ENCODE data around the gene ROR1.

The ROR1 gene

DNA sequence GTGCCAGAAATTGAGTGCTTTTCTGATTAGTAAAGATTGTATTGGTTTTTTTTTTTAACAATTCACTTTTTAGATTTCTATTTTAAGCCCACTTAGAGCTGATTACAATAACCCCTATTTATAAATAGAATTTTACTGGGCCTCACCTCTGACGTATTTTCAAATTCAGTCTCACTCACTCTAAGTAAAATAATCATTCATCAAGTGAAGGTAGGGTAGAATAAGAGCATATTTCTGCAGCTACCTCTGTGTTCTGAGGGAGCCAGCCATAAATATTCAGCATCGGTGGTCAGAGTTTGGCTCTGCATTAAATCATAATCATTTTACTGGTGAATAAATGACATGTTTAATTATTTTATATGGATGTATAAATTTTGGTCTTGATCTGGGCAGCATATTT is 333.8 kb downstream of the ROR1 start:
- H3K4me3 Mint-ChIP-seq, result no peak overlapping the region
- H3K27me3 Mint-ChIP-seq, result no peaks in the 10 kb centered on the region
- no peaks in the 10 kb centered on the region for H3K9me3 Mint-ChIP-seq
- no peaks in the 10 kb centered on the region for H3K36me3 Mint-ChIP-seq (ENCODE audit: low read depth)
- no peaks in the 10 kb centered on the region for H3K4me1 Mint-ChIP-seq (ENCODE audit: low read depth)
- no peak overlapping the region for H3K27ac Mint-ChIP-seq

DNA sequence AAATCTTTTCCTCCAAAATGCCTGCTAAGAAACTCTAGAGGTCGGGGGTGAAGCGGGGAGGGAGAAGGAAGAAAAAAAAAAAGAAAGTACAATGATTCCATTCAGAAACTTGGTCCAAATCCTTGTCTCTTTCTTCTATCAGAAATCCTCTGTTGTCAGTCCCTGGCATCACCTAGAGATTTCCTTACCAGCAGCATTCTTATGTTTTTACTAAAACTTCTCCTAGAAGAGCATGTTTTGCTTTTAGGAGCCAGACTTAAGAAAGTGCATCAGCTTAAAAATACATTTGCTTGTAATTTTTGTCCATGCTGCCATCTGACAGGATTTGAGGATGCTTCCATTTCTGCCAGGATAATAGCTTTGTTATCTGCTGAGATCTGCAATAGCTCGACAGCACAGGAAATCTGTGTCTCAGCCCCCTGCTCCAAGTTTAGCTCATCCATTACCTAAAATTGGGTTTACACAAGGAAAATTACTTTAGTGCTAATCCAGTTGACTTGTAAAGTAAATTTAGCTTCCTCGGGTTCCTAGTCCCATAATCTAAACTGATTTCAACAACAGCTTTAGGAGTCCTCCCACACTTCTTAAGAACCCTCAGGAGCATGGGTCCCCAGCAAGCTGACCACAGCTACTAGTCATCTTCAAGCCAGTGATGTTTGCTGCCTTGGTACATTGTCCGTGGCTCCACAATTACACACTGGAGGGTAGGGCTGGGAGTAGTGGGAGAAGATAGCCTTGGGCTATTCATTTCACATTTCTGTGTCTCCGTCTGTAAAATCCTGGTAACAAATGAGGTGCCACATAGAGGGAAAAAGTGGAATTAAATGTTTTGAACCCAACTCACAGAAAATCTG is 337.3 kb downstream of the ROR1 start:
- Mint-ChIP-seq H3K9me3 (no peaks in the 10 kb centered on the region), H3K27ac (no peak overlapping the region), H3K36me3 (ENCODE audit: low read depth) (no peaks in the 10 kb centered on the region), H3K4me3 (no peak overlapping the region), H3K27me3 (no peaks in the 10 kb centered on the region), H3K4me1 (ENCODE audit: low read depth) (no peaks in the 10 kb centered on the region)

DNA sequence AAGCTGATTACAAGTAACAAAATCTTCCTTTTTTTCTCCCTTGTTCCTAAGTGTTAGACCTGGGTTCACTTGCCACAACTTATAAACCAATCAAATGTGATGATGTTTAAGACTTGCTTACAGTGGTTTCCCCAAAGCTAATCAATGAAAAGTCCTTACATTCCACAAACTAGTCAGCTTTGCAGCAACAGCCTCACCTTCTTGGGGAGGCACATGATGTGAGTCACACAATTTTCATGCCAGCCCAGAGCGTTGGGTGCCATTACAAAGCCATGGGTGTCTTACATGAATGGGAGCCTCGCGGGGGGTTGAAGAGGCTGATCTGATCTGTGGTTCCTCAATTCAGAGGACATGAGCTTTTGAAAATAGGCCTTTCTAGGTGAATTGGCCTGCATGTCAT is 338.0 kb downstream of the ROR1 start:
- H3K9me3 Mint-ChIP-seq, result no peaks in the 10 kb centered on the region
- H3K36me3 Mint-ChIP-seq (ENCODE audit: low read depth), result no peaks in the 10 kb centered on the region
- no peak overlapping the region for H3K27ac Mint-ChIP-seq
- H3K27me3 Mint-ChIP-seq, result no peaks in the 10 kb centered on the region
- H3K4me1 Mint-ChIP-seq (ENCODE audit: low read depth), result no peaks in the 10 kb centered on the region
- no peak overlapping the region for H3K4me3 Mint-ChIP-seq

DNA sequence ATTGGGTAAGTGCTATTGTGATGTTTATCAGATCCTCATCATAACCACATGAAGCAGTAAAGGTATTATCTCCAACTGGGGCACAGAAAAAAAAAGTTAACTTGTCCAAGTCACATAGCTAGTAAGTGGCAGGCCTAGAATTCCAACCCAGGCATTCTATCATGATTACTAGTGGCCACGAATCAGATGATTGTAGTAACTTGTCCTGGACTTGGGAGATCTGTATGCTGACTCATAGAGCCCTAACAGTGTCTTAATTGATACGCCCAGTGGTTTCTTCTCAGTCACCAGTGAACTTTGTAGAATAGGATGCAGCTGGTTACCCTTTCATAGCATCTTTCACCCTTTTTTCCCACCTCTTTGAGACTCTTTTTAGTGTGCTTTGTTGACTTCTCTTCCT is 338.5 kb downstream of the ROR1 start:
- H3K4me1 Mint-ChIP-seq (ENCODE audit: low read depth), result no peaks in the 10 kb centered on the region
- H3K4me3 Mint-ChIP-seq, result no peak overlapping the region
- no peak overlapping the region for H3K27ac Mint-ChIP-seq
- H3K9me3 Mint-ChIP-seq, result no peaks in the 10 kb centered on the region
- no peaks in the 10 kb centered on the region for H3K36me3 Mint-ChIP-seq (ENCODE audit: low read depth)
- H3K27me3 Mint-ChIP-seq, result no peaks in the 10 kb centered on the region

DNA sequence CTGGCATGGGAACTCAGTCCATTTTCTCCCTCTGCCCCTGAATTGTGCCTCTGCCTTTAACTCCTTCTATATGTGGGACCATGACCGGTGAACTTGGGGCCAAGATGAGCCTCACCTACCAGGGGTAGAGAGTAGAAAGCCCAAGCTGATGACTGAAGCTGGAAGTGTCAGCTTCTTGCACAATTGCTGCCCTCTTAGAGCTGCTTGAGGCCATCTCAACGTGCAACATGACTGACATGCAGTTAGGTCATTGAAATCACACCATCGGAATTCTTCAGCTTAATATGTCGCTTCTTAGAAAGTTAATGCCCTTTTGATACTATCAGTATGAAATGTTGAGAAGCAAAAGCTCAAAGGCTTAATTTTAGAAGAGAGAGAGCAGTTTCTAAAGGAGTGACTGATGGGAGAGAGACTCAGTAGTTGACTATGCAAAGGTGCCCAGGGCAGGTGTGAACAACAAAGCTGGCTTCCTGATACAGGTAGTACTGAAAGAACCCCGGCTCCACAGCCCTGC is 340.3 kb downstream of the ROR1 start:
- Mint-ChIP-seq H3K27me3 (peaks cover 5% of the 10 kb centered on the region), H3K36me3 (ENCODE audit: low read depth) (no peaks in the 10 kb centered on the region), H3K4me3 (no peak overlapping the region), H3K27ac (no peak overlapping the region), H3K4me1 (ENCODE audit: low read depth) (no peaks in the 10 kb centered on the region), H3K9me3 (no peaks in the 10 kb centered on the region)

DNA sequence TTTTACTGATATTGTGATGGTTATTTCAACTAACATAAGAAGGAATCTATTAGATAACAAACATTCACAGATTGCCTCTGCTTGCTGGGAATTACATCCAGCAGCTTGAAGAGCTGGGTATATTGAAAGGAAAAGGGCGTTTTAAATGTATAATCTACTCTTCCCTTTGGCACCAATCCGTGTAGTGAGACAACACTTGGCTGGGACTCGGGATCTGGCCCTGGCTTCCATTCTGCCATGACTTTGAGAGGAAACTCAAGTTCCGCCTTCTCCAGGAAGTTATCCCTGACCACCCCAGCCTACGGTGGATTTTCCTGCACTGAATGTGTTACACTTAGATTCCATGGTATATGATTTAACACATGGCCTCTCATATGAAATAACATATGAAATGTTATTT is 342.7 kb downstream of the ROR1 start:
- H3K27me3 Mint-ChIP-seq, result peaks cover 5% of the 10 kb centered on the region
- H3K27ac Mint-ChIP-seq, result no peak overlapping the region
- no peaks in the 10 kb centered on the region for H3K36me3 Mint-ChIP-seq (ENCODE audit: low read depth)
- no peaks in the 10 kb centered on the region for H3K4me1 Mint-ChIP-seq (ENCODE audit: low read depth)
- no peak overlapping the region for H3K4me3 Mint-ChIP-seq
- H3K9me3 Mint-ChIP-seq, result no peaks in the 10 kb centered on the region

DNA sequence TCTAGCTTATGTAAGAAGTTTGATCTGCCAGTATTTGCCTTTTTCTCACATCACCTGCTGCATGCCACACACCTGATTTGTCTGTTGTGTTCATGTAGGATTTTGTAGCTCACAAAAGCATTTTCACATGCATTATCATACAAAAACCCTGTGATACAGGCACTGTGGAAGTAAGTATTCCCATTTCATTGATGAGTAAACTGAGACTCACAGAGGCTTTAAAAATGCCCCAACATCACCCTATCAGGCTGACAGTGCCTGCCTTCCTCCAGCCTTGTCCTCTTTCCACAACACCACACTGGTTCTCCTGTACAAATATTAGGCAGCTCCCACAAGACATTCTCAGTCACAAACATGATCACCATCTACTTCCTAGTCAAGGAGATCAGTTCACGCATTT is 343.7 kb downstream of the ROR1 start:
- Mint-ChIP-seq H3K27ac (no peak overlapping the region), H3K27me3 (peaks cover 7% of the 10 kb centered on the region), H3K9me3 (no peaks in the 10 kb centered on the region), H3K36me3 (ENCODE audit: low read depth) (no peaks in the 10 kb centered on the region), H3K4me1 (ENCODE audit: low read depth) (no peaks in the 10 kb centered on the region), H3K4me3 (no peak overlapping the region)

DNA sequence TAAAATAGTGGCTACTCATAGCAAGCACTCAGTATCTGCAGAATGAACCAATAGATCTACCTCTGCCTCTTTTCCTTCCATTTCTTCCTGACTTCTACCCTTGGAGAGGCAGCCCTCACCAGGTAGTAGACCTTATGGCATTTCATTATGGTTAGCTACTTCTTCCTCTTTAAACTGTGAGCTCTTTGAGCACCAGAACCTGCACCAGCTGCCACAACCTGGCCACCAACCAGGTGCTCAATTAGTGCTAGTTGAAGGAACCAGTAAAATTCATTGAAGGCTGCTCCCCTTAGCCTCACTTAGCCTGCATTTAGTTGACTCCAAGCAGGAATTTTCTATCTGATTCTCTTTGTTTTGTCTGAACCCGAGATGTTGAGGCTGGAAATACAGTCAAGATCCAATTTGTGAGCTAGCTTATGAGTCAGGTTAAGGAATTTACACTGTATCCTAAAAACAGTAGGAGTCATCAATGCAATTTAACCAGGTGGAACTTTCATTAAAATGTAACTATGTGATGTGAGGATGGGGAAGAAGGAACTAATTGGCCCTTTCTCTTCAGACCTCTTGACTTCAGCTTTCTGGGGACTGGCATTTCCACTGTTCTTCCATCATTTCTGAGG is 348.1 kb downstream of the ROR1 start:
- H3K4me1 Mint-ChIP-seq (ENCODE audit: low read depth), result no peaks in the 10 kb centered on the region
- no peak overlapping the region for H3K4me3 Mint-ChIP-seq
- peaks cover 12% of the 10 kb centered on the region for H3K27me3 Mint-ChIP-seq

DNA sequence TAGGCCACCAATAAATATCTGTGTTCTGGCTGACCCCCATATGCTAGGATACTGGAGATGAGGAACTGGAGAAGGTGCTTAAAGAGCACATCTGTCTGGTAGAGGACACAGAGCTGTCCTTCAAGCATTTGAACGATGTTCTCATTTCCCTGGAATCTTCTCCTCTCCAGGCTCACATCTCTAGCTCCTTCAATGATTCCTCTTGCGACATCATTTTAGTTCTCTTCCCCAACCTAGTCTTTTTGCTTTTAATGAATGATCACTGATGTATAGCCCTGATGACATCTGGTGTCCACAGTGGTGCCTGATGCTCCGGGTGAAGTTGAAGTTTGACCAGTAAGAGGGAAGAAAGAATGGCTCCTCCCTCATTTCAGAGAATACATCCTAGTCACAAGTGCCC is 348.8 kb downstream of the ROR1 start:
- Mint-ChIP-seq H3K27ac (no peak overlapping the region), H3K27me3 (peaks cover 9% of the 10 kb centered on the region), H3K4me3 (no peak overlapping the region), H3K4me1 (ENCODE audit: low read depth) (no peaks in the 10 kb centered on the region), H3K36me3 (ENCODE audit: low read depth) (no peaks in the 10 kb centered on the region), H3K9me3 (no peaks in the 10 kb centered on the region)

More for the DNA sequence above, 348.1 kb downstream of the ROR1 start:
- H3K9me3 Mint-ChIP-seq, result no peaks in the 10 kb centered on the region
- no peaks in the 10 kb centered on the region for H3K36me3 Mint-ChIP-seq (ENCODE audit: low read depth)
- no peak overlapping the region for H3K27ac Mint-ChIP-seq

DNA sequence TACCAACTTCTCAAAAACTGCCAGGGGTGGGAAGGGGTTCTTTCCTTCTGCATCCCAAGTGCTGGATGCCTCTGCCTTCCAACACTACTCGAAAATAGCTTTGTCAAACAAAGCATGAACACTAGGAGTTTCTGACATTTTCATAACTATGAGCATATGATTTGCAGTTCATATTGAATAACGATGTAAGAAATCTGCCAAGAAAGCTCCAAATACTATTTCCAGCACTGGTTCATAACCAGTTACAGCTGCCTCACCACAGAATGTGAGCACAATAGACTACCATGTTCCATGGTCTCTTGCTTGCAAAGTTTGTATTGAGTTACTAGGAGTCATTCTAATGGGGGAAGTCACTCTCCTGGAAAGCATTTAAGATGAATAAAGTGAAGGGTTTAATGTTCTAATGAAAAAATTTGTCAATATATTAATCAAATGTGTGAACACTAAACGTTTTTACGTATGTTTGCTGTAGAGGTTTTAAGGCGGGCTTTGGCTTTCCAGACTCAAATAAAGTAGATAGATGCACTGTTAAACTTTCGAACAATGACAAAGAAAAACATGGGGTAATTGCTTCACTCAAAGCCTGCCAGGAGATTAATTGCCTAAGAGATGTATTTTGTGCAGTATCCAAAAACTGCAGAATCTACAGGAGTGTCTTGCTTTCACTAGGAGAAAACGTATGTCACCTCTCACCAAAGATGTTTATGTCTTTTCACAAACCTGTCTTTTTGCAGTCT is 351.1 kb downstream of the ROR1 start:
- no peaks in the 10 kb centered on the region for H3K4me1 Mint-ChIP-seq (ENCODE audit: low read depth)
- H3K27me3 Mint-ChIP-seq, result peaks cover 7% of the 10 kb centered on the region
- H3K4me3 Mint-ChIP-seq, result no peak overlapping the region
- no peaks in the 10 kb centered on the region for H3K36me3 Mint-ChIP-seq (ENCODE audit: low read depth)
- no peaks in the 10 kb centered on the region for H3K9me3 Mint-ChIP-seq
- H3K27ac Mint-ChIP-seq, result no peak overlapping the region

DNA sequence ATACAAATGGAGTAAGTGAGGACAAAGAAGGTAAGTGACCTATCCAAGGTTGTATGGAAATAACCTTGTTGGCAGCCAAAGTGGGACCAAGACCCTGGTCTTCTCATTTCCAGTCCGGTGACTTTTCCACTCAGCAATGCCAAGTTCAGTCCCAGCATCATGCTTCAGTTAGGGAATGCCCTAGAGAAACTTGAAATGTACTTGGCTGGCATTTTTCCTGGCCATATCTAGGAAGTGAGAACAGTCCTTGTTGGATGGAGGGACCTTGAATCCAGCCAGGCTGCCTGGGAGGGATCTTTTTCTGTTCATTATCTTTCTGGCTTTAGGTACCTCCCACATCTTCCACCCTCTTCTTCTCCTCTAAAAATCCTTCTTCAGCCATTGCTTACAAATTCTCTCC is 352.8 kb downstream of the ROR1 start:
- no peaks in the 10 kb centered on the region for H3K36me3 Mint-ChIP-seq (ENCODE audit: low read depth)

DNA sequence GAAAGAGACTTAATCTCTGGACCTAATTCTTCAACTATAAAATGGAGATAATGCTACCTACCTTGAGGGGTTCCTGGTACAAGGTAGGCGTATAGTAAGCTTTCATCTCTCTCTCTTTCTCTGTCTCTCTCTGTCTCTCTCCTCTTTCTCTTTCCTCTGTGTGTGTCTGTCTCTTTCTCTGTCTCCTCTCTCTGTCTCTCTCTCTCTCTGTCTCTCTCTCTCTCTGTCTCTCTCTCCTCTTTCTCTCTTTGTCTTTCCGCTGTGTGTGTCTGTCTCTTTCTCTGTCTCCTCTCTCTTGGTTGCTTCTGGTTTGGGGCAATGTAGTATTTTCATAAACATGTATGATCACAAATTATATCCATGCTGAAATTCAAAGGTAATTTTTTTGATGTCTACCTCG is 353.5 kb downstream of the ROR1 start:
- H3K4me1 Mint-ChIP-seq (ENCODE audit: low read depth), result no peaks in the 10 kb centered on the region
- no peak overlapping the region for H3K27ac Mint-ChIP-seq
- H3K9me3 Mint-ChIP-seq, result no peaks in the 10 kb centered on the region
- no peak overlapping the region for H3K4me3 Mint-ChIP-seq
- H3K27me3 Mint-ChIP-seq, result peaks cover 5% of the 10 kb centered on the region
- H3K36me3 Mint-ChIP-seq (ENCODE audit: low read depth), result no peaks in the 10 kb centered on the region

More for the DNA sequence above, 352.8 kb downstream of the ROR1 start:
- Mint-ChIP-seq H3K4me1 (ENCODE audit: low read depth) (no peaks in the 10 kb centered on the region), H3K9me3 (no peaks in the 10 kb centered on the region), H3K27me3 (peaks cover 7% of the 10 kb centered on the region), H3K4me3 (no peak overlapping the region), H3K27ac (no peak overlapping the region)

DNA sequence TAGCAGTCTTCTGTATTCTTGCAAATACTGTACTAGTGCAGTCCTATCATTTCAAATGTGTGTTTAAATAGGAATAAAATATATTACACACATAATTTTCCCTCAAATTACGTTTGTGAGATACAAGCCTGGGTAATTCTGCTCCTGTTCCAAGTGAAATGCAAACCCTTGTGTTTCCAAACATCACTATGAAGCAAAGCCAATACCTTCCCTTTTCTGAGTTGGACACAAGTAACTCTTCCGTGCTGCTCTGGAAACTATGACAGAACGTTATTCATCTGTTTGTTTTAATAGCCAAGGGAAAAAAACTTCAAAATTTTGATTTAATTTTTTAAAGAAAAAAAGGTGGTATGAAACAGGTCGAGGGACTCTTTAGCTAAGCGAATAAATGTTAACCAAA is 355.9 kb downstream of the ROR1 start:
- Mint-ChIP-seq H3K4me1 (ENCODE audit: low read depth) (no peaks in the 10 kb centered on the region), H3K27ac (no peak overlapping the region), H3K9me3 (no peaks in the 10 kb centered on the region), H3K36me3 (ENCODE audit: low read depth) (no peaks in the 10 kb centered on the region), H3K4me3 (no peak overlapping the region), H3K27me3 (no peaks in the 10 kb centered on the region)

DNA sequence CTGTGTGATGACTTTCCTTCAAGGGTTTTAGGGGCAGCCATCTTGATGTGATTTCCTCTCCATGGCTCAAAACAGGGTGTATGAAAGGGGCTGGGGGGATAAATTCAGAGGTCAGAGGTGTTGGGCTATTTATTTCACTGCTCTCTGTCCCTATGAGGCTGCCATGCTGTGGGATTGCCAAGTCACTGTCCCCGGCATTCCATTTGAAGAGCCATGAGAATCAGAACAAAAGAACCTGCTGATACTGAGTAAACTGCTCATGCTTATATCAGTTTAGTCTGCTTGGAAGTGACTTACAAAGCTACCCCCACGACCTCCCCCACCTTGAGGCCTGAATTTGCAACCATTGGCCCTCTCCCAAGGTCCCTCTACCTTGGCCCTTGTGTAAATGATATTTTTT is 357.3 kb downstream of the ROR1 start:
- no peaks in the 10 kb centered on the region for H3K9me3 Mint-ChIP-seq
- H3K27ac Mint-ChIP-seq, result no peak overlapping the region
- no peak overlapping the region for H3K4me3 Mint-ChIP-seq
- H3K36me3 Mint-ChIP-seq (ENCODE audit: low read depth), result no peaks in the 10 kb centered on the region
- H3K27me3 Mint-ChIP-seq, result no peaks in the 10 kb centered on the region
- no peaks in the 10 kb centered on the region for H3K4me1 Mint-ChIP-seq (ENCODE audit: low read depth)

DNA sequence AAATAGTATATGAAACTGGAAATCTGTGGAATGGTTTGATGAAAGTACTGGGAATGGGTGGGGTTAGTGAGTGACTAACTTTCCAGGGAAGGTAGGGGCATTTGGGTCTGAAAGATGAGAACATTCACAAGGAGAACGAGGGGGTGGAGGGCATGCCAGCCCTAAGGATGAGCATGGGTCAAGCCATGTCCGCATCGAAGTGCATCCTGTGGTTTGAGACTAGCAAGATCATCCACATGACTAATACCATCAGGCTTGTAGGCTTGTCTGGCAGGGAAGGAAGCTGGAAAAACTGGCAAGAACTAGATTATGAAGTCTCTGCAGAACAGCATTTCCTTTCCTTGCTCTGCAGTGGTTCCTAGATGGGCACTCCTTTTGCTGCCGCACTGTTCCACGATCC is 359.2 kb downstream of the ROR1 start:
- Mint-ChIP-seq H3K36me3 (ENCODE audit: low read depth) (no peaks in the 10 kb centered on the region), H3K4me3 (no peak overlapping the region), H3K4me1 (ENCODE audit: low read depth) (no peaks in the 10 kb centered on the region), H3K9me3 (no peaks in the 10 kb centered on the region), H3K27me3 (peaks cover 4% of the 10 kb centered on the region), H3K27ac (no peak overlapping the region)
